HG02642 (cell line): Measurements from ENCODE around the gene TET1.
"Not testable (repeated sequence)": the region's sequence is repeated elsewhere in the genome, so short reads cannot be mapped to it uniquely, and the experiment has no call there.

Experiments used
- ATAC-seq: cut with Tn5 transposase; IDR thresholded peaks from one replicate; pipeline ENCODE4 v1.9.1; 2021; ENCODE audit warnings: mild to moderate bottlenecking; ENCODE audit not compliant: unreplicated experiment, poor library complexity

Gene TET1

GRCh38 chr10:68562661-68563570 lies 2.8 kb downstream of the TET1 start:
- ATAC-seq: no peak

- no peak for ATAC-seq
Measured at GRCh38 chr10:68564712-68565111, 4.6 kb downstream of the TET1 start.

- no peak for ATAC-seq
Measured at GRCh38 chr10:68565658-68566057, 5.5 kb downstream of the TET1 start.

- no peak for ATAC-seq
Measured at GRCh38 chr10:68566351-68566750, 6.2 kb downstream of the TET1 start.

- ATAC-seq: no peak
Measured at GRCh38 chr10:68566955-68567354, 6.8 kb downstream of the TET1 start.

GRCh38 chr10:68572151-68572550 lies 12.0 kb downstream of the TET1 start:
- ATAC-seq: no peak

- ATAC-seq: no peak
Measured at GRCh38 chr10:68574051-68574450, 13.9 kb downstream of the TET1 start.

- ATAC-seq: no peak
Measured at GRCh38 chr10:68576118-68576517, 16.0 kb downstream of the TET1 start.

- no peak for ATAC-seq
Measured at GRCh38 chr10:68578974-68579373, 18.8 kb downstream of the TET1 start.

GRCh38 chr10:68584187-68584586 lies 24.1 kb downstream of the TET1 start:
- not testable (repeated sequence) for ATAC-seq

GRCh38 chr10:68586606-68587305 lies 26.6 kb downstream of the TET1 start:
- ATAC-seq: no peak

GRCh38 chr10:68594405-68594804 lies 34.3 kb downstream of the TET1 start:
- no peak for ATAC-seq

GRCh38 chr10:68595513-68595912 lies 35.4 kb downstream of the TET1 start:
- ATAC-seq: no peak

GRCh38 chr10:68597407-68597806 lies 37.3 kb downstream of the TET1 start:
- ATAC-seq: no peak

- no peak for ATAC-seq
Measured at GRCh38 chr10:68598978-68599770, 39.0 kb downstream of the TET1 start.

- ATAC-seq: no peak
Measured at GRCh38 chr10:68599771-68600040, 39.6 kb downstream of the TET1 start.

GRCh38 chr10:68600041-68600778 lies 40.1 kb downstream of the TET1 start:
- peak; percentile 86 for ATAC-seq

- no peak for ATAC-seq
Measured at GRCh38 chr10:68601501-68602265, 41.5 kb downstream of the TET1 start.

GRCh38 chr10:68602434-68602833 lies 42.3 kb downstream of the TET1 start:
- ATAC-seq: no peak

- ATAC-seq: no peak
Measured at GRCh38 chr10:68603766-68604165, 43.6 kb downstream of the TET1 start.
